MCF 10A (cell line): ENCODE measurements around the gene RTKN2. TPM values are rescaled to one million over a fixed set of nuclear protein-coding genes. Genes with fewer than 3 reads are reported as not detected.

Experiments used
- BruUV-seq: library from RNA; stranded (reverse); fragments of 400-500 nt; replicated peaks from 2 replicates; lab custom pipeline; 2021; lab: Mats Ljungman, UMichigan
- CTCF ChIA-PET: fragments of 300-600 bp; sonication (Branson Sonifier 250); formaldehyde crosslinking; extraction: SDS; loops from one replicate; lab custom pipeline; 2021; ENCODE audit warnings: antibody characterized with exemption, inconsistent platforms; lab: Yijun Ruan, JAX
- POLR2A ChIA-PET: fragments of 300-600, 350-650 bp; sonication (Branson Sonifier 250); formaldehyde crosslinking; extraction: SDS; loops from one replicate; lab custom pipeline; 2020; ENCODE audit warnings: antibody characterized with exemption, inconsistent platforms; lab: Yijun Ruan, JAX
- DNase-seq: peaks from one replicate; pipeline ENCODE4 v3.0.0-alpha.2; 2018; ENCODE audit not compliant: unreplicated experiment
- H3K27ac Mint-ChIP-seq: one replicate; pipeline ENCODE4 v1.8.0; 2022; ENCODE audit warnings: mild to moderate bottlenecking, low read depth, mixed read lengths; ENCODE audit not compliant: unreplicated experiment
- H3K27me3 Mint-ChIP-seq: one replicate; pipeline ENCODE4 v1.8.0; 2022; ENCODE audit warnings: mixed read lengths; ENCODE audit not compliant: insufficient read depth, unreplicated experiment
- H3K36me3 Mint-ChIP-seq: one replicate; pipeline ENCODE4 v1.8.0; 2022; ENCODE audit warnings: mild to moderate bottlenecking, moderate library complexity, mixed read lengths; ENCODE audit not compliant: insufficient read depth, unreplicated experiment
- H3K4me1 Mint-ChIP-seq: one replicate; pipeline ENCODE4 v1.8.0; 2022; ENCODE audit warnings: mixed read lengths; ENCODE audit not compliant: insufficient read depth, unreplicated experiment
- H3K4me3 Mint-ChIP-seq: one replicate; pipeline ENCODE4 v1.8.0; 2022; ENCODE audit warnings: mild to moderate bottlenecking, moderate library complexity, mixed read lengths; ENCODE audit not compliant: unreplicated experiment
- H3K9me3 Mint-ChIP-seq: one replicate; pipeline ENCODE4 v1.8.0; 2022; ENCODE audit warnings: mixed read lengths; ENCODE audit not compliant: unreplicated experiment
- CTCF ChIP-seq: fragments of 200-600 bp; IDR thresholded peaks from one replicate; pipeline ENCODE4 v1.8.0; 2022; ENCODE audit warnings: antibody characterized with exemption, mild to moderate bottlenecking; ENCODE audit not compliant: unreplicated experiment
- intact Hi-C: fragments of 100-400 bp; cut with micrococcal nuclease; formaldehyde crosslinking; loops from 2 replicates; pipeline ENCODE4 v1.14.1; 2022
- total RNA-seq: library from RNA; stranded (reverse); gene quantifications from 2 replicates; pipeline ENCODE4 v1.2.3, GENCODE V29; 2022

RTKN2 gene
- total RNA-seq, 1 experiment from 2014 or later, result 2.6 TPM

GRCh38 chr10:62178568-62178967, 90.1 kb downstream of the RTKN2 start:
- TF ChIP-seq CTCF, result no peak
- Mint-ChIP-seq H3K4me1 (no peaks in the 10 kb centered on the region), H3K27ac (no peak overlapping the region), H3K4me3 (no peak overlapping the region), H3K9me3 (peaks cover 10% of the 10 kb centered on the region), H3K36me3 (no peaks in the 10 kb centered on the region), H3K27me3 (no peaks in the 10 kb centered on the region)
- POLR2A ChIA-PET, result no interaction called here
- CTCF ChIA-PET, result interaction anchor here (0.7 kb wide), 2 partner anchors 334 to 1182 kb away, joined by 3 read pairs; no protein-coding TSS in a partner anchor
- intact Hi-C loops, result no loop called here
- no TSS peak for BruUV-seq
- DNase-seq, result no peak

GRCh38 chr10:62177111-62177510, 91.5 kb downstream of the RTKN2 start:
- TF ChIP-seq CTCF, result no peak
- Mint-ChIP-seq H3K4me1 (no peaks in the 10 kb centered on the region), H3K36me3 (no peaks in the 10 kb centered on the region), H3K4me3 (no peak overlapping the region), H3K27me3 (no peaks in the 10 kb centered on the region), H3K9me3 (peaks cover 22% of the 10 kb centered on the region), H3K27ac (no peak overlapping the region)
- no TSS peak for BruUV-seq
- ChIA-PET POLR2A (no interaction called here), CTCF (no interaction called here)
- intact Hi-C loops, result no loop called here
- no peak for DNase-seq

- Mint-ChIP-seq H3K27me3 (no peaks in the 10 kb centered on the region), H3K27ac (no peak overlapping the region), H3K4me3 (no peak overlapping the region), H3K36me3 (no peaks in the 10 kb centered on the region), H3K4me1 (no peaks in the 10 kb centered on the region), H3K9me3 (peaks cover 14% of the 10 kb centered on the region)
- intact Hi-C loops, result no loop called here
- DNase-seq, result no peak
- ChIA-PET CTCF (no interaction called here), POLR2A (interaction anchor here (1.0 kb wide), 1 partner anchor 13 kb away, joined by 3 read pairs; no protein-coding TSS in a partner anchor)
- BruUV-seq, result no TSS peak
- no peak for TF ChIP-seq CTCF
These were observed 93.4 kb downstream of the RTKN2 start for GRCh38 chr10:62175251-62175650.

- Mint-ChIP-seq H3K36me3 (no peaks in the 10 kb centered on the region), H3K27ac (no peak overlapping the region), H3K9me3 (peaks cover 14% of the 10 kb centered on the region), H3K27me3 (no peaks in the 10 kb centered on the region), H3K4me1 (no peaks in the 10 kb centered on the region), H3K4me3 (no peak overlapping the region)
- DNase-seq, result no peak
- intact Hi-C loops, result no loop called here
- ChIA-PET POLR2A (no interaction called here), CTCF (interaction anchor here (0.7 kb wide), 1 partner anchor 138 kb away, joined by 3 read pairs; no protein-coding TSS in a partner anchor)
- BruUV-seq, result no TSS peak
- TF ChIP-seq CTCF, result no peak
These were observed 96.2 kb downstream of the RTKN2 start for GRCh38 chr10:62172465-62172864.
